OCI-LY1 (cell line): Measurements from ENCODE around the gene PIAS1.

Experiments used
- H2AFZ ChIP-seq: fragments of 200-600 bp; sonication (generic), shearing (Covaris generic); 2 replicates; pipeline ENCODE4 v1.6.0; 2014; ENCODE audit warnings: antibody characterized with exemption, mild to moderate bottlenecking, low read length
- H3F3A ChIP-seq: fragments of 200-600 bp; sonication (generic), shearing (Covaris generic); 2 replicates; pipeline ENCODE4 v1.6.0; 2014; ENCODE audit warnings: mild to moderate bottlenecking, antibody characterized with exemption, low read length, moderate library complexity; ENCODE audit not compliant: insufficient read depth
- H3K27ac ChIP-seq: fragments of 200-600 bp; sonication (generic); 2 replicates; pipeline ENCODE4 v1.5.1; 2014; ENCODE audit warnings: low read length, mixed run types, mild to moderate bottlenecking, low read depth; ENCODE audit not compliant: poor library complexity, severe bottlenecking
- H3K27me3 ChIP-seq: fragments of 200-600 bp; sonication (generic); 2 replicates; pipeline ENCODE4 v1.6.0; 2014; ENCODE audit warnings: antibody characterized with exemption, mild to moderate bottlenecking, low read length, moderate library complexity; ENCODE audit not compliant: insufficient read depth
- H3K36me3 ChIP-seq: fragments of 200-600 bp; sonication (generic); 2 replicates; pipeline ENCODE4 v1.6.1; 2014; ENCODE audit warnings: mild to moderate bottlenecking, antibody characterized with exemption, low read length, moderate library complexity, mixed read lengths; ENCODE audit not compliant: insufficient read depth
- H3K4me1 ChIP-seq: fragments of 200-600 bp; sonication (generic); 2 replicates; pipeline ENCODE4 v1.5.1; 2014; ENCODE audit warnings: mild to moderate bottlenecking, low read length, moderate library complexity; ENCODE audit not compliant: insufficient read depth, severe bottlenecking
- H3K4me2 ChIP-seq: fragments of 200-600 bp; sonication (generic), shearing (Covaris generic); 2 replicates; pipeline ENCODE4 v1.6.1; 2014; ENCODE audit warnings: low read length
- H3K4me3 ChIP-seq: fragments of 200-600 bp; sonication (generic); 2 replicates; pipeline ENCODE4 v1.5.1; 2014; ENCODE audit warnings: low read length, low read depth, mild to moderate bottlenecking, mixed read lengths; ENCODE audit not compliant: poor library complexity, severe bottlenecking
- H3K79me2 ChIP-seq: fragments of 200-600 bp; shearing (Covaris generic); 2 replicates; pipeline ENCODE4 v1.6.1; 2016; ENCODE audit warnings: mixed run types, low read length, mixed read lengths; ENCODE audit not compliant: insufficient read depth
- H3K9ac ChIP-seq: fragments of 200-600 bp; sonication (generic), shearing (Covaris generic); 2 replicates; pipeline ENCODE4 v1.6.1; 2014; ENCODE audit warnings: mild to moderate bottlenecking, low read length, mixed read lengths
- H3K9me2 ChIP-seq: fragments of 200-600 bp; sonication (generic), shearing (Covaris generic); 2 replicates; pipeline ENCODE4 v1.6.1; 2014; ENCODE audit warnings: low read depth, mild to moderate bottlenecking, low read length, mixed read lengths
- H3K9me3 ChIP-seq: fragments of 200-600 bp; shearing (Covaris generic); 2 replicates; pipeline ENCODE4 v1.6.1; 2014; ENCODE audit warnings: low read length, mixed read lengths
- H4K20me1 ChIP-seq: fragments of 200-600 bp; sonication (generic), shearing (Covaris generic); 2 replicates; pipeline ENCODE4 v1.6.0; 2016; ENCODE audit warnings: mild to moderate bottlenecking, low read length; ENCODE audit not compliant: insufficient read depth
- CTCF ChIP-seq: fragments of 200-600 bp; sonication (generic), shearing (Covaris generic); IDR thresholded peaks from 2 replicates; pipeline ENCODE4 v1.5.1; 2017; ENCODE audit warnings: mild to moderate bottlenecking, antibody characterized with exemption, low read length, moderate library complexity, mixed read lengths
- EZH2 ChIP-seq: fragments of 200-600 bp; sonication (generic), shearing (Covaris generic); IDR thresholded peaks from 2 replicates; pipeline ENCODE4 v1.8.0; 2017; ENCODE audit warnings: borderline replicate concordance, mixed run types, mild to moderate bottlenecking, antibody characterized with exemption, low read length, moderate library complexity, mixed read lengths

The PIAS1 gene

GRCh38 chr15:68203486-68203885 is 149.4 kb downstream of the PIAS1 start:
- no peak overlapping the region for H2AFZ ChIP-seq
- no peaks in the 10 kb centered on the region for H3K27me3 ChIP-seq
- H3K9me2 ChIP-seq = no peaks in the 10 kb centered on the region
- H3F3A ChIP-seq = no peaks in the 10 kb centered on the region
- no peaks in the 10 kb centered on the region for H4K20me1 ChIP-seq
- no peaks in the 10 kb centered on the region for H3K9me3 ChIP-seq
- peaks cover 5% of the 10 kb centered on the region; the same call in 1 of the 2 replicates for H3K36me3 ChIP-seq
- peaks cover under 1% of the 10 kb centered on the region for H3K4me1 ChIP-seq
- H3K4me2 ChIP-seq = no peak overlapping the region
- H3K79me2 ChIP-seq = no peaks in the 10 kb centered on the region
- no peak overlapping the region for H3K27ac ChIP-seq
- no peak overlapping the region for H3K4me3 ChIP-seq
- TF ChIP-seq CTCF = no peak
- no peak for TF ChIP-seq EZH2
- H3K9ac ChIP-seq = no peak overlapping the region

- Histone ChIP-seq H3K27me3 (no peaks in the 10 kb centered on the region), H3K9me2 (no peaks in the 10 kb centered on the region), H2AFZ (no peak overlapping the region), H4K20me1 (no peaks in the 10 kb centered on the region), H3K27ac (no peak overlapping the region), H3K79me2 (no peaks in the 10 kb centered on the region), H3K9me3 (no peaks in the 10 kb centered on the region), H3K4me3 (no peak overlapping the region), H3K4me1 (peaks cover 6% of the 10 kb centered on the region), H3K36me3 (peaks cover 6% of the 10 kb centered on the region; the same call in 1 of the 2 replicates), H3F3A (no peaks in the 10 kb centered on the region), H3K4me2 (no peak overlapping the region), H3K9ac (no peak overlapping the region)
- TF ChIP-seq CTCF = no peak
- no peak for TF ChIP-seq EZH2
These were observed 149.8 kb downstream of the PIAS1 start for GRCh38 chr15:68203956-68204355.

GRCh38 chr15:68204361-68204760 is 150.2 kb downstream of the PIAS1 start:
- Histone ChIP-seq H3K36me3 (peaks cover 6% of the 10 kb centered on the region; the same call in 1 of the 2 replicates), H3K4me2 (no peak overlapping the region), H3K79me2 (no peaks in the 10 kb centered on the region), H3K27me3 (no peaks in the 10 kb centered on the region), H3K4me1 (peaks cover 10% of the 10 kb centered on the region), H2AFZ (no peak overlapping the region), H4K20me1 (no peaks in the 10 kb centered on the region), H3K9ac (no peak overlapping the region), H3F3A (no peaks in the 10 kb centered on the region), H3K9me2 (no peaks in the 10 kb centered on the region), H3K27ac (no peak overlapping the region), H3K4me3 (no peak overlapping the region), H3K9me3 (no peaks in the 10 kb centered on the region)
- TF ChIP-seq CTCF = no peak
- TF ChIP-seq EZH2 = no peak
